Measurements from ENCODE around the gene CAMK4. TPM values are rescaled to one million over a fixed set of nuclear protein-coding genes. Genes with fewer than 3 reads are reported as not detected.

The CAMK4 gene
- total RNA-seq, 1 donor from 2014 or later, result 2.7 TPM

DNA sequence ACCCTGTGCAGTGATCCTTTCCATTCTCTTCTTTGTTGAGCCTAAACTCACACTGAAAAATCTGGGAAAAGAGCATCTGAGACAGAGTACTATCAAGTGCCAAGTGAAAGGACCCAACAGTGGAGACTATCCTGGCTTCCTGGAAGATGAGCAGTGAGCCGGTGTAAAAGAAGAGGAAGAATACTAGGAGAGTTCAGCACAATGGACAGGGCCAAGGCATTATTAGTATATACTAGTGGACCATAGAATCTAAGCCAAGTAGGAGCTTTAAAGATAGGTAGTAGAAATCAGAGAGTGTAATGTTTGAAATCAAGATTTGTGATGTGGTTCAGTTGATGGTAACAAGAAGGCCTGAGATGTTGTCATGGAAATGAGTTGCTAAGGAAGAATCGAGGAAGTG, 140.8 kb downstream of the CAMK4 start:
- no peaks in the 10 kb centered on the region for H3K36me3 ChIP-seq
- DNase-seq (no peak), ATAC-seq (no peak)
- H3K9me3 ChIP-seq, result no peaks in the 10 kb centered on the region
- H3K4me1 ChIP-seq, result no peaks in the 10 kb centered on the region
- H3K27ac ChIP-seq, result no peak overlapping the region
- intact Hi-C loops (cut with DNase I), result no loop called here
- no peak overlapping the region for H3K4me3 ChIP-seq
- no peaks in the 10 kb centered on the region for H3K27me3 ChIP-seq (ENCODE audit: low read depth)
- no peak for TF ChIP-seq CTCF (IDR thresholded peaks at IDR 0.05)

- no peaks in the 10 kb centered on the region for H3K27me3 ChIP-seq (ENCODE audit: low read depth)
- no peak for TF ChIP-seq CTCF (IDR thresholded peaks at IDR 0.05)
- no peaks in the 10 kb centered on the region for H3K36me3 ChIP-seq
- no peaks in the 10 kb centered on the region for H3K4me1 ChIP-seq
- no peak overlapping the region for H3K27ac ChIP-seq
- no peak overlapping the region for H3K4me3 ChIP-seq
- ATAC-seq (no peak), DNase-seq (no peak)
- intact Hi-C loops (cut with DNase I), result no loop called here
- no peaks in the 10 kb centered on the region for H3K9me3 ChIP-seq
Observed at GRCh38 chr5:111366388-111366787, 142.2 kb downstream of the CAMK4 start.

GRCh38 chr5:111367115-111367514, 142.9 kb downstream of the CAMK4 start:
- H3K27me3 ChIP-seq (ENCODE audit: low read depth), result no peaks in the 10 kb centered on the region
- ATAC-seq (no peak), DNase-seq (no peak)
- H3K9me3 ChIP-seq, result no peaks in the 10 kb centered on the region
- H3K4me1 ChIP-seq, result no peaks in the 10 kb centered on the region
- intact Hi-C loops (cut with DNase I), result no loop called here
- no peaks in the 10 kb centered on the region for H3K36me3 ChIP-seq
- H3K4me3 ChIP-seq, result no peak overlapping the region
- no peak overlapping the region for H3K27ac ChIP-seq
- TF ChIP-seq CTCF (IDR thresholded peaks at IDR 0.05), result no peak

GRCh38 chr5:111372799-111373198, 148.6 kb downstream of the CAMK4 start:
- Histone ChIP-seq H3K9me3 (no peaks in the 10 kb centered on the region), H3K36me3 (no peaks in the 10 kb centered on the region), H3K27ac (no peak overlapping the region), H3K27me3 (ENCODE audit: low read depth) (no peaks in the 10 kb centered on the region), H3K4me3 (no peak overlapping the region), H3K4me1 (no peaks in the 10 kb centered on the region)
- intact Hi-C loops (cut with DNase I), result no loop called here
- DNase-seq, result no peak
- ATAC-seq, result no peak
- no peak for TF ChIP-seq CTCF (IDR thresholded peaks at IDR 0.05)

GRCh38 chr5:111374380-111374779, 150.2 kb downstream of the CAMK4 start:
- DNase-seq, result no peak
- Histone ChIP-seq H3K4me1 (no peaks in the 10 kb centered on the region), H3K4me3 (no peak overlapping the region), H3K9me3 (no peaks in the 10 kb centered on the region), H3K27me3 (ENCODE audit: low read depth) (no peaks in the 10 kb centered on the region), H3K36me3 (no peaks in the 10 kb centered on the region), H3K27ac (no peak overlapping the region)
- TF ChIP-seq CTCF (IDR thresholded peaks at IDR 0.05), result no peak
- intact Hi-C loops (cut with DNase I), result no loop called here
- ATAC-seq, result no peak

DNA sequence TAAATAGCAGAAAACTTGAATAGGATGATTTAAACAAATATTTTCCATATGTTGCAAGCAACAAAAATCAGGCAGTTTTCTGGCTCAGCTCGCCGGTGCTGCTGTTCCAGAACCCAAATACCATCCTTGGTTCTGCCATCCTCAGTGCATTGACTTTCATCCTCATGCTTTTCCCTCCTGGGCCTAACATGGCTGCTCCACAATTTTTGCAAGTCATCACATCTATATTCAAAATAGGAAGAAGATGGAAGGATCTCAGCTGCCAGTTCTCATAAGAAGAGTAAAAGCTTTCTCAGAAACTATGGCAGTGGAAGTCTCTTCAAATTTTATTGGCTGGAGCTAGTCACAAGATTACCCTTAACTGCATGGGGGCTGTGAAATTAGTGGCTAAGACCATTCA, 151.5 kb downstream of the CAMK4 start:
- Histone ChIP-seq H3K4me1 (no peaks in the 10 kb centered on the region), H3K9me3 (no peaks in the 10 kb centered on the region), H3K27ac (no peak overlapping the region), H3K36me3 (no peaks in the 10 kb centered on the region), H3K4me3 (no peak overlapping the region), H3K27me3 (ENCODE audit: low read depth) (no peaks in the 10 kb centered on the region)
- ATAC-seq (no peak), DNase-seq (no peak)
- no peak for TF ChIP-seq CTCF (IDR thresholded peaks at IDR 0.05)
- intact Hi-C loops (cut with DNase I), result no loop called here

Measured in lower lobe of right lung (tissue), 2 donors.